Panc1 (cell line): ENCODE data around the gene LRRC27. TPM values are rescaled to one million over a fixed set of nuclear protein-coding genes. Genes with fewer than 3 reads are reported as not detected.
A peak's percentile ranks its signal among the peaks of the same experiment; 100 is the strongest.

Source experiments
- ATAC-seq: fragments of 200-7000 bp; cut with Tn5 transposase; 2 replicates; pipeline ENCODE4 v1.9.1; 2020; ENCODE audit warnings: mild to moderate bottlenecking, moderate library complexity
- BruUV-seq: library from RNA; stranded (reverse); fragments of 400-500 nt; replicated peaks from 2 replicates; lab custom pipeline; 2021; lab: Mats Ljungman, UMichigan
- CTCF ChIA-PET: fragments of 300-600 bp; sonication (Branson Sonifier 250); formaldehyde crosslinking; loops from one replicate; lab custom pipeline; 2022; ENCODE audit warnings: antibody characterized with exemption; lab: Charles Lee
- POLR2A ChIA-PET: fragments of 300-600 bp; sonication (Branson Sonifier 250); formaldehyde crosslinking; loops from one replicate; lab custom pipeline; 2022; ENCODE audit warnings: antibody characterized with exemption; lab: Charles Lee
- DNase-seq: peaks from one replicate; pipeline ENCODE4 v3.0.0-alpha.2; 2010; ENCODE audit warnings: low read depth, low spot score
- H3K27ac ChIP-seq: 2 replicates; pipeline ENCODE4 v1.5.1; 2011; ENCODE audit warnings: mild to moderate bottlenecking, low read length, inconsistent platforms
- H3K27me3 ChIP-seq: fragments of 200-500 bp; sonication (Bioruptor generic); 2 replicates; pipeline ENCODE4 v1.6.0; 2014; ENCODE audit warnings: low read length, inconsistent platforms; ENCODE audit not compliant: control insufficient read depth, insufficient read depth
- H3K36me3 ChIP-seq: fragments of 200-500 bp; sonication (Bioruptor generic); 2 replicates; pipeline ENCODE4 v1.5.1; 2014; ENCODE audit warnings: inconsistent platforms, mild to moderate bottlenecking, low read length, moderate library complexity; ENCODE audit not compliant: control insufficient read depth, insufficient read depth
- H3K4me1 ChIP-seq: 2 replicates; pipeline ENCODE4 v1.5.1; 2011; ENCODE audit warnings: inconsistent platforms, mild to moderate bottlenecking, low read length, moderate library complexity; ENCODE audit not compliant: control insufficient read depth, insufficient read depth
- H3K4me3 ChIP-seq, 2 experiments: 2 replicates each; pipeline ENCODE4 v1.5.1; 2011 to 2012; ENCODE audit warnings: low read depth in 2 of 2, low read length in 2 of 2, mild to moderate bottlenecking in 2 of 2, inconsistent platforms in 1 of 2, moderate library complexity in 1 of 2
- H3K9me3 ChIP-seq: fragments of 200-500 bp; sonication (Bioruptor generic); 2 replicates; pipeline ENCODE4 v1.5.1; 2014; ENCODE audit warnings: low read depth, mild to moderate bottlenecking, inconsistent platforms, low read length, moderate library complexity; ENCODE audit not compliant: control insufficient read depth, insufficient read depth
- POLR2AphosphoS5 ChIP-seq: IDR thresholded peaks from 2 replicates; pipeline ENCODE4 v1.6.1; 2012; ENCODE audit warnings: mild to moderate bottlenecking, low read depth, low read length, moderate library complexity
- REST ChIP-seq, 2 experiments: IDR thresholded peaks; 2 replicates each; pipeline ENCODE4 v1.6.1; 2011 to 2012; ENCODE audit warnings: low read depth in 2 of 2, control low read depth in 1 of 2, low read length in 1 of 2, mild to moderate bottlenecking in 1 of 2, moderate library complexity in 1 of 2; ENCODE audit not compliant: insufficient read depth in 1 of 2
- SIN3A ChIP-seq: IDR thresholded peaks from 2 replicates; pipeline ENCODE4 v1.6.1; 2012; ENCODE audit warnings: low read depth, mild to moderate bottlenecking, low read length, moderate library complexity, borderline replicate concordance; ENCODE audit not compliant: insufficient read depth
- TCF7L2 ChIP-seq: IDR thresholded peaks from 2 replicates; pipeline ENCODE4 v1.6.1; 2011; ENCODE audit warnings: mild to moderate bottlenecking, low read depth, low read length, inconsistent platforms
- in situ Hi-C: cut with HindIII; loops from 2 replicates; pipeline ENCODE4 v1.10.0; 2016; ENCODE audit warnings: low sequenced_read_pairs, low pct_unique_long_range_greater_than_20kb
- intact Hi-C: fragments of 100-400 bp; cut with micrococcal nuclease; formaldehyde crosslinking; loops from one replicate; pipeline ENCODE4 v1.10.0; 2022; ENCODE audit not compliant: unreplicated experiment
- total RNA-seq: library from RNA; stranded (reverse); gene quantifications from one replicate; pipeline ENCODE4 v1.2.1, GENCODE V29; 2021; ENCODE audit not compliant: unreplicated experiment
- TF ChIP-seq, protein P1 (sequence below): fragments of 450-650 bp; IDR thresholded peaks from 2 replicates; pipeline ENCODE4 v1.5.1; 2017; ENCODE audit warnings: mild to moderate bottlenecking

The LRRC27 gene
- total RNA-seq, 1 experiment from 2014 or later: 15.7 TPM

DNA sequence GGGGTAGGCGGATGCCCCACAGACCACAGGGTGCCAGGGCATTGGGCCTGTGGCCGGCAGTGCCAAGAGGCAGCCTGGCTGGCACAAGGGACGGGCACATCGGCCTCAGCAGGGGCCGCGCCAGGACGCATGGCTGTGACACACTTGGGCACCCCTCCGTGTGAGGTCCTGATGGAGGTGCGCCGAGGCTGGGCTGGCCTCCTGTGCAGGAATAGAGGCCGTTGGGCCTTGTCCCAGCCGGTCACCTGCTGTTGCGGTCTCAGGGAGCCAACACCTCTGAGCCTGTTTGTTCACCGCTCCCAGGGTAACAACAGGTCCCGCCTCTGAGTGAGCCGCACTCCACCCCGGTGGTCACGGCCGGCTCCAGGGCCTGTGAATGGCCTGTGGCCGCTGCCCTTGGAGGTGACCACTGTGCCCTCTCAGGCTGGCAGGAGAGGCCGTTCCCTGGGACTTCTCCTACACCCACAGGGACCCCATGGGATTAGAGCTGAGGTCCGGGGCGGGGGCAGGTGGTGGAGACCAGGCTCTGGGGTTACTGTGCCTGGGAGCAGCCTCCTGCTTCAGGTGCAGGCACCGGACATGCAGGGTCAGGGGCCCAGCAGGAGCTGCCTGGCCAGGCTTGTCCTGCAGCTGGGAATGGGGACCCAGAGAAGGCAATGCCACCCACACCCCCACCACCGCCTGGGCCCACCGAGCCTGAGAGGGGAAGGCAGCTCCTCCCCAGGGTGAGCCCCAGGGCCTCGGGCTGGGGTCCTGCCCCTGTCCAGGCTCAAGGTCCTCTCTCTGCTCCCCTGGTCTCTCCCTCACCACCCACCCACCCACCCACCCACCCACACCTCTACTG lies 77.1 kb downstream of the LRRC27 start:
- no peak overlapping the region for H3K4me3 ChIP-seq
- CTCF ChIA-PET: no interaction called here
- H3K27me3 ChIP-seq: no peaks in the 10 kb centered on the region
- H3K4me1 ChIP-seq: peaks cover 70% of the 10 kb centered on the region
- intact Hi-C loops: no loop called here
- TF ChIP-seq, protein P1, sequence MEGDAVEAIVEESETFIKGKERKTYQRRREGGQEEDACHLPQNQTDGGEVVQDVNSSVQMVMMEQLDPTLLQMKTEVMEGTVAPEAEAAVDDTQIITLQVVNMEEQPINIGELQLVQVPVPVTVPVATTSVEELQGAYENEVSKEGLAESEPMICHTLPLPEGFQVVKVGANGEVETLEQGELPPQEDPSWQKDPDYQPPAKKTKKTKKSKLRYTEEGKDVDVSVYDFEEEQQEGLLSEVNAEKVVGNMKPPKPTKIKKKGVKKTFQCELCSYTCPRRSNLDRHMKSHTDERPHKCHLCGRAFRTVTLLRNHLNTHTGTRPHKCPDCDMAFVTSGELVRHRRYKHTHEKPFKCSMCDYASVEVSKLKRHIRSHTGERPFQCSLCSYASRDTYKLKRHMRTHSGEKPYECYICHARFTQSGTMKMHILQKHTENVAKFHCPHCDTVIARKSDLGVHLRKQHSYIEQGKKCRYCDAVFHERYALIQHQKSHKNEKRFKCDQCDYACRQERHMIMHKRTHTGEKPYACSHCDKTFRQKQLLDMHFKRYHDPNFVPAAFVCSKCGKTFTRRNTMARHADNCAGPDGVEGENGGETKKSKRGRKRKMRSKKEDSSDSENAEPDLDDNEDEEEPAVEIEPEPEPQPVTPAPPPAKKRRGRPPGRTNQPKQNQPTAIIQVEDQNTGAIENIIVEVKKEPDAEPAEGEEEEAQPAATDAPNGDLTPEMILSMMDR: no peak
- H3K9me3 ChIP-seq: no peaks in the 10 kb centered on the region
- ATAC-seq: peak; percentile 46
- no peak for DNase-seq
- H3K27ac ChIP-seq: peak overlapping the region; percentile 89
- H3K36me3 ChIP-seq: no peaks in the 10 kb centered on the region
- POLR2A ChIA-PET: no interaction called here
- BruUV-seq: no TSS peak
- in situ Hi-C loops: no loop called here

DNA sequence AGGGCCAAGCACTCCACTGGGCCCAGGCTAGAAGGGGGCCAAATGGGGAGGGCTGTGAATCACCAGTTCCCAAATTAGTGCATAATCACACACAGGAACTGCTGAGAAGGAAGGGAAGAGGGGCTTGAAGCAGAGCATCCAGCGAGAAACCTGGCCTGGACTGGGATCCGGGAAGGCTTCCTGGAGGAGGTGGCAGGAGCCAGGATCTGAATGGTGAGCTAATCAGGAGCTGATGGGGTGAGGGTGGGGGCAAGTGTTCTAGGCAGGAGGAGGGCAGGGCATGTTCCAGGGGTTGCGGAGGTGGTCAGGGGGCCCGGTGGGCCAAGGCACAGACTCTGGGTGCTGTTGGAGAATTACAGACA lies 77.7 kb downstream of the LRRC27 start:
- no peak for DNase-seq
- H3K4me1 ChIP-seq: peaks cover 76% of the 10 kb centered on the region
- intact Hi-C loops (no loop called here), in situ Hi-C loops (no loop called here)
- no peak for ATAC-seq
- H3K9me3 ChIP-seq: no peaks in the 10 kb centered on the region
- TF ChIP-seq SIN3A (no peak), POLR2AphosphoS5 (no peak), TCF7L2 (no peak), REST (IDR thresholded peaks at IDR 0.05; ENCODE audit: insufficient read depth in 1 of 2, low read depth in 2 of 2, low read length in 1 of 2) (no peak)
- TF ChIP-seq, protein P1: no peak
- H3K27ac ChIP-seq: peak overlapping the region; percentile 89; the same call in 1 of the 2 replicates
- H3K27me3 ChIP-seq: no peaks in the 10 kb centered on the region
- H3K36me3 ChIP-seq: no peaks in the 10 kb centered on the region
- no peak overlapping the region for H3K4me3 ChIP-seq
- BruUV-seq: no TSS peak
- ChIA-PET CTCF (no interaction called here), POLR2A (no interaction called here)
